ENCODE measurements around the gene CTLA4. TPM values are rescaled to one million over a fixed set of nuclear protein-coding genes. Genes with fewer than 3 reads are reported as not detected.

Gene CTLA4
- total and polyA plus RNA-seq, 3 donors from 2014 or later = 0.87 to 2.7 (median 1.2) TPM

GRCh38 chr2:203852760-203853159 is 14.8 kb upstream of the CTLA4 start:
- no peak for DNase-seq
- H3K9me3 ChIP-seq = no peaks in the 10 kb centered on the region
- H3K36me3 ChIP-seq (ENCODE audit: low read depth, missing control alignments) = no peaks in the 10 kb centered on the region
- H3K4me3 ChIP-seq = no peak overlapping the region
- 61 to 79% methylated on average over 2 of the region's 2 CpGs for WGBS, 2 donors
- no peaks in the 10 kb centered on the region for H3K27me3 ChIP-seq
- no peak overlapping the region for H3K27ac ChIP-seq
- H3K4me1 ChIP-seq = no peaks in the 10 kb centered on the region
- intact Hi-C loops (cut with DNase I; ENCODE audit: low total_unique reads) = no loop called here
- no peak for TF ChIP-seq CTCF (IDR thresholded peaks at IDR 0.05)
- no peak for TF ChIP-seq POLR2A (IDR thresholded peaks at IDR 0.05)

GRCh38 chr2:203853271-203853670 is 14.3 kb upstream of the CTLA4 start:
- H3K4me3 ChIP-seq = no peak overlapping the region
- WGBS, 2 donors = 22 to 44% methylated on average over 3 of the region's 3 CpGs
- no peaks in the 10 kb centered on the region for H3K9me3 ChIP-seq
- H3K36me3 ChIP-seq (ENCODE audit: low read depth, missing control alignments) = no peaks in the 10 kb centered on the region
- H3K27ac ChIP-seq = no peak overlapping the region
- no peak for TF ChIP-seq CTCF (IDR thresholded peaks at IDR 0.05)
- no peak for TF ChIP-seq POLR2A (IDR thresholded peaks at IDR 0.05)
- intact Hi-C loops (cut with DNase I; ENCODE audit: low total_unique reads) = no loop called here
- H3K4me1 ChIP-seq = no peaks in the 10 kb centered on the region
- H3K27me3 ChIP-seq = no peaks in the 10 kb centered on the region
- DNase-seq = no peak

GRCh38 chr2:203853722-203854121 is 13.8 kb upstream of the CTLA4 start:
- Histone ChIP-seq H3K4me1 (no peaks in the 10 kb centered on the region), H3K27me3 (no peaks in the 10 kb centered on the region), H3K9me3 (no peaks in the 10 kb centered on the region), H3K4me3 (no peak overlapping the region), H3K27ac (no peak overlapping the region), H3K36me3 (ENCODE audit: low read depth, missing control alignments) (no peaks in the 10 kb centered on the region)
- no peak for DNase-seq
- intact Hi-C loops (cut with DNase I; ENCODE audit: low total_unique reads) = no loop called here
- 77 to 81% methylated on average over 5 of the region's 5 CpGs for WGBS, 2 donors
- TF ChIP-seq POLR2A (IDR thresholded peaks at IDR 0.05) (no peak), CTCF (IDR thresholded peaks at IDR 0.05) (no peak)

- no peak overlapping the region for H3K27ac ChIP-seq
Observed at GRCh38 chr2:203855274-203855673, 12.3 kb upstream of the CTLA4 start.

More at GRCh38 chr2:203855274-203855673, 12.3 kb upstream of the CTLA4 start:
- Histone ChIP-seq H3K9me3 (no peaks in the 10 kb centered on the region), H3K27me3 (no peaks in the 10 kb centered on the region), H3K4me3 (no peak overlapping the region), H3K36me3 (ENCODE audit: low read depth, missing control alignments) (no peaks in the 10 kb centered on the region), H3K4me1 (no peaks in the 10 kb centered on the region)
- DNase-seq = no peak
- intact Hi-C loops (cut with DNase I; ENCODE audit: low total_unique reads) = no loop called here
- TF ChIP-seq CTCF (IDR thresholded peaks at IDR 0.05) = no peak
- TF ChIP-seq POLR2A (IDR thresholded peaks at IDR 0.05) = no peak
